Stimulated activated naive B cell treated with anti-CD40 and anti-IgM and Interleukin-4, amounts not matched to agents 10 μg/mL and 1 μg/mL and 100 μg/mL, for 72 hours (primary cell): ENCODE results near the gene WDR86.

Experiments
- ATAC-seq, 2 donors: fragments of 150-1000 bp; cut with Tn5 transposase; replicated peaks; 2 replicates each; pipeline ENCODE4 v1.10.0; 2021; ENCODE audit warnings: moderate library complexity in 1 of 2
- DNase-seq: peaks from one replicate; pipeline ENCODE4 v3.0.0; 2021
- H3K27ac Mint-ChIP-seq: one replicate; pipeline ENCODE4 v1.8.0; 2022; ENCODE audit warnings: mild to moderate bottlenecking, mixed read lengths
- H3K27me3 Mint-ChIP-seq, 2 donors: one replicate each; pipeline ENCODE4 v1.8.0; 2022; ENCODE audit warnings: mixed read lengths in 2 of 2
- H3K36me3 Mint-ChIP-seq, 2 donors: one replicate each; pipeline ENCODE4 v1.8.0; 2022; ENCODE audit warnings: mixed read lengths in 2 of 2, mild to moderate bottlenecking in 1 of 2
- H3K4me1 Mint-ChIP-seq, 2 donors: one replicate each; pipeline ENCODE4 v1.8.0; 2022; ENCODE audit warnings: mixed read lengths in 2 of 2, mild to moderate bottlenecking in 1 of 2
- H3K4me3 Mint-ChIP-seq, 2 donors: one replicate each; pipeline ENCODE4 v1.8.0; 2022; ENCODE audit warnings: mild to moderate bottlenecking in 2 of 2, mixed read lengths in 2 of 2, moderate library complexity in 1 of 2
- H3K9me3 Mint-ChIP-seq, 2 donors: one replicate each; pipeline ENCODE4 v1.8.0; 2022; ENCODE audit warnings: mixed read lengths in 2 of 2, mild to moderate bottlenecking in 1 of 2

The WDR86 gene

DNA sequence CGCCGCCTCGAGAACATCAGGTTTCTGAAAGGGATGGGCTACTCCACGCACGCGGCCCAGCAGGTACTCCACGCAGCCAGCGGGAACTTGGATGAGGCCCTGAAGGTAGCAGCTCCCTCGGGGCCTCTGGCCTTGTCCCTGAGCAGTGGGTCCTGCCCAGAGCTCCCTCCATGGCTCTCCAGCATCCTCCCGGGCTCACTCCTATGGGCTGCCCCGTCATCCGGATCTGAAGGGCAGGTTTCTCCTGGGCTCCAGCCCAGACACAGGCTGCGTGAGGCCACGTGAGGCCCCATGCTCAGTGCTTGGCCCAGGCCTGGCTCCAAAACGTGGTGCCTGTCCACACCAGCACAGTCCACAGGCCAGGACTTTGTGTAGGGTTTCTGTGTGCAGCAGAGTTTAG is 35.7 kb downstream of the WDR86 start:
- Mint-ChIP-seq H3K4me1 (no peaks in the 10 kb centered on the region), H3K4me3 (no peak overlapping the region), H3K27me3 (no peaks in the 10 kb centered on the region), H3K36me3 (peaks cover 33 to 55% of the 10 kb centered on the region in 2 donors), H3K27ac (no peak overlapping the region), H3K9me3 (no peaks in the 10 kb centered on the region)
- ATAC-seq (no peak), DNase-seq (no peak)

DNA sequence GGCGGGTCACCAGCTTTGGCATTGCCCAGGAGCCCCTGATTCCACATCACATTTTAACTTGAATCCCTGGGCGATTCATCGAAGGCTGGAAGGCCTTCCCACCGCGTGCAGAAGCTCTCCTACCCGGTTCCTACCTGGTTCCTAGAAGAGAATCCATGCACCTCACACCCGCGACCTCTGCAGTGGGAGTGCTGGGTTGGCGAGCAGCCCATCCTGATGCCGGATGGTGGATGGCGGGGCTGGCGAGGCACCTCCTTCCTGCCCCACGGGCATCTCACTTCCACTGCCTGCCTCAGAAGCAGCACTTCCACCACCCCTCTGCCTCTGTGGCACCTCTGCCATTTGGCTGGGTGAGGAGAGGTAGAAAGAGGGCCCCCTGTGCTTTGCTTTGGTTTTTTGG is 36.2 kb downstream of the WDR86 start:
- DNase-seq (no peak), ATAC-seq (no peak)
- no peaks in the 10 kb centered on the region for H3K27me3 Mint-ChIP-seq
- H3K36me3 Mint-ChIP-seq, result peaks cover 31 to 55% of the 10 kb centered on the region in 2 donors
- no peak overlapping the region for H3K27ac Mint-ChIP-seq
- H3K9me3 Mint-ChIP-seq, result no peaks in the 10 kb centered on the region
- H3K4me3 Mint-ChIP-seq, result no peak overlapping the region
- no peaks in the 10 kb centered on the region for H3K4me1 Mint-ChIP-seq

- H3K4me3 Mint-ChIP-seq, result no peak overlapping the region
- H3K27me3 Mint-ChIP-seq, result no peaks in the 10 kb centered on the region
- ATAC-seq (no peak), DNase-seq (no peak)
- H3K4me1 Mint-ChIP-seq, result peaks cover 5 to 6% of the 10 kb centered on the region in 2 donors
- H3K36me3 Mint-ChIP-seq, result peaks cover 27 to 55% of the 10 kb centered on the region in 2 donors
- H3K9me3 Mint-ChIP-seq, result no peaks in the 10 kb centered on the region
- no peak overlapping the region for H3K27ac Mint-ChIP-seq
Observed at GRCh38 chr7:151372612-151373265, 37.1 kb downstream of the WDR86 start.

DNA sequence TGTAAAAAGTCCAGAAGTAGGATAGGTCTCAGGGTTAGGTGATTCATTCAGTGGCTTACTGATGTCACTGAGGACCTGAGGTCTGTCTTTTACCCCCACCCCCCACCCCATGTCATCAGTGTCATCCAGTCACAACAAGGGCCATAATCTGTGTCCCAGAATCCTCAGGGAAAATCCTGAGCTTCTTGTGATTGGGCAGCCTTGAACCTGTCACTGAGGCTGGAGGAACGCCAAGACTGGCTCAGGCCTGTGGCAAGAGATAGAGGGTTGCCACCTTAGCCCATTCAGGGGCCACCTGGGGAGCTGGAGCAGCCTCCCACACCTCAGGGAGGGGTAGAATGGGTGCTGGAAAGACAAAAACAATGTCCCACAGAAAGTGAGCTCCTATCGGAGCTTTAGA is 38.6 kb downstream of the WDR86 start:
- H3K4me1 Mint-ChIP-seq, result peaks cover 5 to 6% of the 10 kb centered on the region in 2 donors
- H3K4me3 Mint-ChIP-seq, result no peak overlapping the region
- DNase-seq (no peak), ATAC-seq (no peak)
- H3K36me3 Mint-ChIP-seq, result peaks cover 21 to 49% of the 10 kb centered on the region in 2 donors
- H3K27ac Mint-ChIP-seq, result no peak overlapping the region
- no peaks in the 10 kb centered on the region for H3K9me3 Mint-ChIP-seq
- H3K27me3 Mint-ChIP-seq, result no peaks in the 10 kb centered on the region

DNA sequence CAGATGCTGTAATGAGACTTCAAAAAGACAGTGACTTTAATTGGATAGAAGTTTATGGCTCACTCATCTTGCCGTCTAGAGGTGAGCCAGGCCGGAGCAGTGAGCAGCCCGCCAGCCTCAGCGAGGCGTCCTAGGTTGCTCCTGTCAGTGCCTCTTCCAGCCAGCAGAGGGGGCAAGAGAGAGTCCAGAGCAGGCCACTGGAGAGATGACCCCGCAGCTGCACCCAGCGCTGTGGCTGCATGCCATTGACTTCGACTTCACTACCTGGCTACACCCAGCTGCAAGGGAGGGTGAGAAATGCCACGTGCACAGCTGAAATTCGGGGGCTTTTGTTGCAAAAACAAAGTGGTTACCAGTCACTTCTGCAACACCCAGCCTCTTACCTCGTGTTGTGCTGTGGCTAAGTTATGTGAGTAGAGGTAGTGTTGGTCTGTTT is 41.7 kb downstream of the WDR86 start:
- peak; percentile 66 for DNase-seq
- ATAC-seq, result peak; percentile 99 to 100
- Mint-ChIP-seq H3K4me3 (no peak overlapping the region), H3K27me3 (no peaks in the 10 kb centered on the region), H3K27ac (no peak overlapping the region), H3K36me3 (peaks cover 22 to 51% of the 10 kb centered on the region in 2 donors), H3K4me1 (peaks cover 5 to 6% of the 10 kb centered on the region in 2 donors), H3K9me3 (no peaks in the 10 kb centered on the region)

- H3K36me3 Mint-ChIP-seq, result peaks cover 27 to 52% of the 10 kb centered on the region in 2 donors
- DNase-seq, result no peak
- H3K9me3 Mint-ChIP-seq, result no peaks in the 10 kb centered on the region
- H3K4me1 Mint-ChIP-seq, result peaks cover 5 to 6% of the 10 kb centered on the region in 2 donors
- H3K4me3 Mint-ChIP-seq, result no peak overlapping the region
- H3K27me3 Mint-ChIP-seq, result no peaks in the 10 kb centered on the region
- ATAC-seq, result no peak
- no peak overlapping the region for H3K27ac Mint-ChIP-seq
Observed at GRCh38 chr7:151367284-151367683, 42.6 kb downstream of the WDR86 start.

DNA sequence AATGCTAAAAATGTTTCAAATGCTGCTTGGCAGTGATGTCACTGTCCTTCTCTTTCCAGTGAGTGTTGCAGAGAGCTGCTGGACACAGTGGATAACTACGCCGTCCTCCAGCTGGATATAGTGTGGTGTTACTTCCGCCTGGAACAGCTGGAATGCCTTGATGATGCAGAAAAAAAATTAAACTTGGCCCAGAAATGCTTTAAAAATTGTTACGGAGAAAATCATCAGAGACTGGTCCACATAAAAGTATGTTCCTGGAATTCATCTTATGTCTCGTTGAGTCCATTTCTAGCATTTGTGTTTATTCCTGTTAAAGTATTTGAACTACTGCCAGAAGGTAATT is 43.0 kb downstream of the WDR86 start:
- H3K4me1 Mint-ChIP-seq, result peaks cover 5 to 6% of the 10 kb centered on the region in 2 donors
- ATAC-seq, result no peak
- DNase-seq, result no peak
- H3K36me3 Mint-ChIP-seq, result peaks cover 28 to 52% of the 10 kb centered on the region in 2 donors
- no peak overlapping the region for H3K4me3 Mint-ChIP-seq
- no peaks in the 10 kb centered on the region for H3K27me3 Mint-ChIP-seq
- H3K27ac Mint-ChIP-seq, result no peak overlapping the region
- H3K9me3 Mint-ChIP-seq, result no peaks in the 10 kb centered on the region

DNA sequence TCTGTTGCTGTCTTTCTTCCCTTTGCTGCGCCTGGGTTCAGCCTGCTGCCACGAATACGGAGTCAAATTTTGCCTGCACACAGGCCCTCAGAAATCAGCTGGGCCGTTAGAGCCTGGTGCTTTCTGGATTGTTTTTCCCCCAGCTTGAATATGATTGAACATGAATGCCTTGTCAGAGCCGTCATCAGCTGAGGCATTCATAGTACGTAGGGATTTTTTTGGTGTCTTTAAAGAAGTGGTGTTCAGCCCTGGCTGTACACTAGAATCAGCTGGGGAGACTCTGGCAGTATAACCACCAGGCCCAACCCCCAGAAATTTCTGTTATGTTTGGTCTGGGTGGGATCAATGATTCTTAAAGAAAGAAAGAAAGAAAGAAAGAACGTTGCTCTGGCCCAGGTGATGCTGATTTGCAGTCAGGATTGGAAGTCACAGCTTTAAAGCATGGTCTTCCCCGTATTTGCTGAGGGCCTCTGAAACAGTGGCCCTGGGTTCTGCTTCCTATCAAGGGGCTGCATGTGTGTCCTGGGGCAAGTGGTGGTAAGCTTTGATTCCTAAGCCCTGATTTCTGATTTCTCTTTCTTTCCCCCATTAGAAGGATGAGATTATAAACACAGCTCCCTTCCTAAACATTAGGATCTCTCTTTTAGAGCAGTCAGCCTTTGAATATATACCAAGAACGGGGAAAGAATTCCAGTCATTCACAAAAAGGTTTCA is 43.5 kb downstream of the WDR86 start:
- H3K27me3 Mint-ChIP-seq, result no peaks in the 10 kb centered on the region
- peak overlapping the region; percentile 75 for H3K27ac Mint-ChIP-seq
- H3K4me3 Mint-ChIP-seq, result no peak overlapping the region
- DNase-seq, result no peak
- peaks cover 5 to 6% of the 10 kb centered on the region in 2 donors for H3K4me1 Mint-ChIP-seq
- no peak for ATAC-seq
- peaks cover 28 to 52% of the 10 kb centered on the region in 2 donors for H3K36me3 Mint-ChIP-seq
- H3K9me3 Mint-ChIP-seq, result no peaks in the 10 kb centered on the region

- Mint-ChIP-seq H3K36me3 (peaks cover 36 to 42% of the 10 kb centered on the region in 2 donors), H3K27me3 (no peaks in the 10 kb centered on the region), H3K4me3 (no peak overlapping the region), H3K9me3 (no peaks in the 10 kb centered on the region), H3K27ac (no peak overlapping the region), H3K4me1 (peaks cover 3 to 4% of the 10 kb centered on the region in 2 donors)
- DNase-seq, result no peak
- no peak for ATAC-seq
Observed at GRCh38 chr7:151363182-151363581, 46.7 kb downstream of the WDR86 start.

GRCh38 chr7:151361193-151361959 is 48.5 kb downstream of the WDR86 start:
- Mint-ChIP-seq H3K27me3 (no peaks in the 10 kb centered on the region), H3K27ac (no peak overlapping the region), H3K9me3 (no peaks in the 10 kb centered on the region), H3K36me3 (peaks cover 42 to 43% of the 10 kb centered on the region in 2 donors), H3K4me1 (no peaks in the 10 kb centered on the region), H3K4me3 (no peak overlapping the region)
- ATAC-seq (no peak), DNase-seq (no peak)

DNA sequence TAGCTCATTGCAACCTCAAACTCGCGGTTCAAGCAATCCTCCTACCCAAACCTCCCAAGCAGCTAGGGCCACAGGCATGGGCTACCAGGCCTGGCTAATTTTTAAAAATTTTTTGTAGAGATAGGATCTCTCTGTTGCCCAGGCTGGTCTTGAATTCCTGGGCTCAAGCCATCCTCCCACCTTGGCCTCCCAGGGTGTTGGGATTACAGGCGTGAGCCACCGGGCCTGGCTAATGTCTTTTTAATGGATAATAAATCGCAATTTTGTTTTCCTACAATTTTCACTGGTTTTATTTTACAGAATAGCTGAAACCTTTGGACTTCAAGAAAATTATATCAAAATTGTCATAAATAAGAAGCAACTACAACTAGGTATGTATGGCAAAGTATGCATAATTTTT is 57.3 kb downstream of the WDR86 start:
- H3K36me3 Mint-ChIP-seq, result peaks cover 17 to 48% of the 10 kb centered on the region in 2 donors
- H3K27ac Mint-ChIP-seq, result no peak overlapping the region
- no peak overlapping the region for H3K4me3 Mint-ChIP-seq
- peaks cover 30 to 46% of the 10 kb centered on the region in 2 donors for H3K4me1 Mint-ChIP-seq
- DNase-seq (no peak), ATAC-seq (no peak)
- H3K9me3 Mint-ChIP-seq, result no peaks in the 10 kb centered on the region
- H3K27me3 Mint-ChIP-seq, result no peaks in the 10 kb centered on the region

- DNase-seq, result peak; percentile 66
- peak overlapping the region; percentile 54 to 76 for H3K4me3 Mint-ChIP-seq
- no peaks in the 10 kb centered on the region for H3K27me3 Mint-ChIP-seq
- H3K27ac Mint-ChIP-seq, result peak overlapping the region; percentile 90
- H3K36me3 Mint-ChIP-seq, result peaks cover 15 to 45% of the 10 kb centered on the region in 2 donors
- H3K9me3 Mint-ChIP-seq, result no peaks in the 10 kb centered on the region
- peak; percentile 54 to 59 for ATAC-seq
- peaks cover 30 to 46% of the 10 kb centered on the region in 2 donors for H3K4me1 Mint-ChIP-seq
Observed at GRCh38 chr7:151351967-151352366, 57.9 kb downstream of the WDR86 start.

GRCh38 chr7:151351027-151351426 is 58.8 kb downstream of the WDR86 start:
- Mint-ChIP-seq H3K4me3 (peak overlapping the region; percentile 13 to 47), H3K4me1 (peaks cover 31 to 53% of the 10 kb centered on the region in 2 donors), H3K9me3 (no peaks in the 10 kb centered on the region), H3K36me3 (peaks cover 12 to 38% of the 10 kb centered on the region in 2 donors), H3K27me3 (no peaks in the 10 kb centered on the region), H3K27ac (peak overlapping the region; percentile 90)
- no peak for ATAC-seq
- peak; percentile 26 for DNase-seq

DNA sequence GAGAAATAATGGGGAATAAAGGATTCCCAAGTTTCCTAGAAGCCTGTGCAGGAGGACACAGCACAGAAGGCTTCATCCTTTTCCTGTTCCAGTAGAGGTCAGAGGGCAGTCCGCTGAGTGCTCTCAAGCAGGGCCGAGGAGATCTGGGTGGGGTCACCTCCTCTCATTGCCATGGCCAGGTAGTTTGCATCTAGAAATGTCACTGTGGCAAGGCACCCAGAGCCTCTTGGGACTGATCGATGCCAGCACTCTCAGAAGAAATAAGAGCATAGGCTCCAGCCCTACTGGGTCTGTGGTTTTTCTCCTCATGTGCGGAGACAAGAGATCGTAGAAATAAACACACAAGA is 60.4 kb downstream of the WDR86 start:
- peak overlapping the region; percentile 80 to 93 for H3K4me3 Mint-ChIP-seq
- no peaks in the 10 kb centered on the region for H3K9me3 Mint-ChIP-seq
- peak; percentile 78 to 81 for ATAC-seq
- no peak for DNase-seq
- H3K27ac Mint-ChIP-seq, result peak overlapping the region; percentile 99
- peaks cover 12 to 31% of the 10 kb centered on the region in 2 donors for H3K36me3 Mint-ChIP-seq
- peaks cover 34 to 54% of the 10 kb centered on the region in 2 donors for H3K4me1 Mint-ChIP-seq
- no peaks in the 10 kb centered on the region for H3K27me3 Mint-ChIP-seq
